GM19397 (cell line): ENCODE data around the gene ZNF662.
A peak's percentile ranks its signal among the peaks of the same experiment; 100 is the strongest.
"Not testable (repeated sequence)": the region's sequence is repeated elsewhere in the genome, so short reads cannot be mapped to it uniquely, and the experiment has no call there.

ENCODE experiments used
- ATAC-seq: cut with Tn5 transposase; IDR thresholded peaks from one replicate; pipeline ENCODE4 v1.9.1; 2021; ENCODE audit warnings: mild to moderate bottlenecking, moderate library complexity; ENCODE audit not compliant: unreplicated experiment

Gene ZNF662

DNA sequence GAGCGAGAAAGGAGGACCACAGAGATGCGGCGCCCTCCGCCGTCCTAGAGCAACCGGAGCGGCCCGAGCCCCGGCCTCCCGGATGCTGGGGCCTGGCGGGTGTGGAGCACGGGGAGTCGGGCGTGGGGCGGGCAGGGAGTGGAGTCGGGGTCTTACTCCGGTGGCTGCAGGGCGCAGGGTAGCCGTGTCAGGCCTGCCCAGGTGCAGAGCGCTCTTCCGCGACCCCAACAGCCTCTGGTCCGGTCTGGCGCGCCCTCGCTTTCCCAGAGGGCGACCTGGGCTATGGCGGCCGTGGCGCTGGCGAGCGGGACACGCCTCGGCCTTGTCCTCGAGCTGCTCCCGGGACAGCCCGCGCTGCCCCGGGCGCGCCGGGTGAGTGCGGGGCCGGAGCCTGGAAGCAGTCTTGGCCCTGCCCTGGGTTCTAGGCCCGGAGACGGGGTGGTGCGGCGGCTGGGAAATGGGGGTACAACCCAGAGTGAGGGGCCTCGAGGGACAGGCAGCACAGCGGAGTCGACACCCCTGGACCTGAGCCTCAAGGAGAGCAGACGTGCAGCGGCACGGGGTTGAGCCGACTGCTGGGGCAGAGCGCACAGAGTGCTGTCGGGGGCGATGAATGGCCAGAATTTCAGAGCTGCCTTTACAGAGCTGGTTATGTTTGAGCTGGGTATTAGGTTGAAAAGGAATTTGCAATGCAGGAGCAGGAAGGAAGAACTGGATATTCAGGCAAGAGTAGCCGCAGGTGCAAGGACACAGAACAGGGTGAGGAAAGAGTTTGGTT, at the start of gene ZNF662:
Gene ZNF662, plus strand, starts transcription at position 73 of the 778 bp plus-strand sequence. CDS start 1,973 bp downstream, outside the sequence.
- ATAC-seq, result no peak

DNA sequence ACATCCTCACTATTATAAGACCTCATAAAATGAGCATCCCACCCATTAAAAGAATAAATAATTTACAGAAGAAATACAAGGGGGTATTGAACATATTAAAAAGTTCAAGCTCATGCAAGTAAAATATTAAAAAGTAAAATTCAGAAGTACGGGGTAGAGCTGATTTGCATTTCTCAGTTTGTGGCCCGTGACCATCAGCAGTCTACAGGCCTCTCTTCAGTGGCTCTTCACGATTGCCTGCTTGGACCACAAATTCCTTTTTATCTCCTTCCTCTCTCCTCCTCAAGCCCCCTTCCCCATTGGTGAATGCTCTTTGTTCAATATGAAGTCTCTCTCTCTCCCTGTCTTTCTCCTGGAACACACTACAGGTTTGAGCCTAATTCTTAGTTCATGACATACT, 49.4 kb upstream of the ZNF662 start:
- ATAC-seq, result no peak

DNA sequence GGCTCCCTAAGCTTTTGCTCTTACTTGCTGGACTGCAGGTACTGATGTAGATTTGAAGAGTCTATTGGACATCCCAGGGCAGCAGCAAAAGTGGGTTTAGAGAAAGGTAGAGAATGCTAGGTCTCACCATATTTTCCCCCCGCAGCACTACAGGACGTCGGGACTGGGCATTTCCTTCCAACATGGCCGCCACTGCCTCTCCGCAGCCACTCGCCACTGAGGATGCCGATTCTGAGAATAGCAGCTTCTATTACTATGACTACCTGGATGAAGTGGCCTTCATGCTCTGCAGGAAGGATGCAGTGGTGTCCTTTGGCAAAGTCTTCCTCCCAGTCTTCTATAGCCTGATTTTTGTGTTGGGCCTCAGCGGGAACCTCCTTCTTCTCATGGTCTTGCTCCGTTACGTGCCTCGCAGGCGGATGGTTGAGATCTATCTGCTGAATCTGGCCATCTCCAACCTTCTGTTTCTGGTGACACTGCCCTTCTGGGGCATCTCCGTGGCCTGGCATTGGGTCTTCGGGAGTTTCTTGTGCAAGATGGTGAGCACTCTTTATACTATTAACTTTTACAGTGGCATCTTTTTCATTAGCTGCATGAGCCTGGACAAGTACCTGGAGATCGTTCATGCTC, 41.5 kb upstream of the ZNF662 start:
- ATAC-seq, result no peak

DNA sequence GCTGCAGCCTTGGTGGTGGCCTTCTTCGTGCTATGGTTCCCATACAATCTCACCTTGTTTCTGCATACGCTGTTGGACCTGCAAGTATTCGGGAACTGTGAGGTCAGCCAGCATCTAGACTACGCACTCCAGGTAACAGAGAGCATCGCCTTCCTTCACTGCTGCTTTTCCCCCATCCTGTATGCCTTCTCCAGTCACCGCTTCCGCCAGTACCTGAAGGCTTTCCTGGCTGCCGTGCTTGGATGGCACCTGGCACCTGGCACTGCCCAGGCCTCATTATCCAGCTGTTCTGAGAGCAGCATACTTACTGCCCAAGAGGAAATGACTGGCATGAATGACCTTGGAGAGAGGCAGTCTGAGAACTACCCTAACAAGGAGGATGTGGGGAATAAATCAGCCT, 40.7 kb upstream of the ZNF662 start:
- ATAC-seq, result no peak

DNA sequence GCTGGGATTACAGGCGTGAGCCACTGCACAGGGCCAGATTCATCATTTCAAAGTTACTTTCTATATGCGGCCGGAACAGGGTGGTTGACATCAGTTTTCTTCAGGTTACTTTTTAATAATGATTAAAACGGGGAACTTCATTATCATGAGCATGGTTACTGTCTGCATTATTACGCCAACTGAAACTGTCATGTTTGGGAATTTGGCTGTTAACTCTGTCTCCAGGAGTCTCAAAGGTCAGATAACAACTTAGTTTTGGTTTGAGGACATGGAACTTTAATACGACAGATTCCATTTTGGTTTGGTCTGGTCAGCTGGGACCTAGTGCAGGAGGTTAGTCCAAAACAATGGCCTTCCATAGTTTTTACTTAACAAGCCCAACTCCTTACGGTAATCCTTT, 38.8 kb upstream of the ZNF662 start:
- no peak for ATAC-seq

DNA sequence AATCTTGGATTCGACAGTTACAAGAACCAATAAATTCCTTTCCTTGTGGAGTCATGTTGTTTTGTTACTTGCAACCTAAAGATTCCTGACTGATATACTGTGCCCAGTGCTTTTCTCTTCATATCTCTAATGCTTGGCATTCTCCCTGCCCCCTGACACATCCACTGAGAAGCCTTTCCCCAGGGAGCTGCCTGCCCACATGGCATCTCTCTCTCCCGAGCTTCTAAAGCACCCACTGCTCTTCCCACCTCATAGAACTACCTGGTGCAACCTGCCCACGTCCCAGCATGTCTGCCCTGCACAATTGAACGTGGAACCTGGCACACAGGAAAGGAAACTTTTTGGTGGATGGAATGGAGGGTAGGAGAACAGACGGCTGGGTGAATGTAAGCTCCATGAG, 37.1 kb upstream of the ZNF662 start:
- ATAC-seq, result no peak

- ATAC-seq, result no peak
Observed at GRCh38 chr3:42871592-42872196, 34.2 kb upstream of the ZNF662 start.

DNA sequence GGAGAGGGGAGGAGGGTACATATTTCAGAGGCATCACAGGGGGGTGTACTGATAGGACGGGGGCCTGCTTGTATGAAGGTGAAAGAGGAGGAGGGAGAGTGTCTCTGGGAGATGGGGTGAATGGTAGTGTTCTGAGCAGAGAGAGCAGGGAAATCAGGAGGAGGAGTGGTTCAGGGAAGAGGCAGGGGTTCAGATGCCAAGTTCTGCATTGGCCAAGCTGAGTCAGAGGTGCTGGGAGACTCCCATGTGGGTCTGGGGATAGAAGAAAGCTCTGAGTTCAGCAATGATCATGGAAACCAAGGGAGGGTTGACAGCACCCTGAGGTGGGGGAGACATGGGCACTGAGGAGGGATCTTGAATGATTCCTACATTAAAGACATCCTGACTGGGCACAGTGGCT, 33.2 kb upstream of the ZNF662 start:
- no peak for ATAC-seq

DNA sequence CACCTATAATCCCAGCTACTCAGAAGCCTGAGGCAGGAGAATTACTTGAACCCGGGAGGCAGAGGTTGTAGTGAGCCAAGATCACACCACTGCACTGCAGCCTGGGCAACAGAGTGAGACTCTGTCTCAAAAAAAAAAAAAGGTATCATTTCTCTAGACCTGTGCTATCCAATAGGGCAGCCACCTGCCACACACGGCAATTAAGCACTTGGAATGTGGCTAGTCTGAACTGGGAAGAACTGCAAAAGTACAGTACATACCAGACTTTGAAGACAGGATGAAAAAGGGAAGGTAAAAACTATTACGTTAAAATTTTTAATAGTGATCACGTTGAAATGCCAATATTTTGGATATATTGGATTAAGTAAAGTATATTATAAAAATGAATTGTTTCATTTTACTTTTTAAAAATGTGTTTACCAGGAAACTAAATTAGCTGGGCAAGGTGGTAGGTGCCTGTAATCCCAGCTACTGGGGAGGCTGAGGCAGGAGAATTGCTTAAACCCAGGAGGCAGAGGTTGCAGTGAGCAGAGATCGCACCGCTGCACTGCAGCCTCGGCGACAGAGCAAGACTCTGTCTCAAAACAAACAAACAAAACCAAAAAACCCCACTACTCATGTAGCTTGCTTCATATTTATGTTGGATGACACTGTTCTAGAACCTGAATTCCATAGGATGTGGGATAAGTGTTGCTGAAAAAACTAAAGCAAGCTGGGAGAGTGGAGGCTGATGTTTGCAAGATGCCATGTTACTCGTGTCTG, 32.5 kb upstream of the ZNF662 start:
- ATAC-seq, result no peak

- no peak for ATAC-seq
Observed at GRCh38 chr3:42874749-42875148, 31.2 kb upstream of the ZNF662 start.

GRCh38 chr3:42875325-42876151, 30.4 kb upstream of the ZNF662 start, which contains the start of gene CYP8B1:
Gene CYP8B1 (minus strand): TSS chr3:42875879. CDS start chr3:42875816, 63 bp downstream.
- no peak for ATAC-seq

GRCh38 chr3:42876401-42876800, 29.5 kb upstream of the ZNF662 start:
- no peak for ATAC-seq

- no peak for ATAC-seq
Observed at GRCh38 chr3:42876940-42877720, 28.8 kb upstream of the ZNF662 start.

- no peak for ATAC-seq
Observed at GRCh38 chr3:42877881-42878280, 28.1 kb upstream of the ZNF662 start.

GRCh38 chr3:42880183-42880582, 25.8 kb upstream of the ZNF662 start:
- no peak for ATAC-seq

DNA sequence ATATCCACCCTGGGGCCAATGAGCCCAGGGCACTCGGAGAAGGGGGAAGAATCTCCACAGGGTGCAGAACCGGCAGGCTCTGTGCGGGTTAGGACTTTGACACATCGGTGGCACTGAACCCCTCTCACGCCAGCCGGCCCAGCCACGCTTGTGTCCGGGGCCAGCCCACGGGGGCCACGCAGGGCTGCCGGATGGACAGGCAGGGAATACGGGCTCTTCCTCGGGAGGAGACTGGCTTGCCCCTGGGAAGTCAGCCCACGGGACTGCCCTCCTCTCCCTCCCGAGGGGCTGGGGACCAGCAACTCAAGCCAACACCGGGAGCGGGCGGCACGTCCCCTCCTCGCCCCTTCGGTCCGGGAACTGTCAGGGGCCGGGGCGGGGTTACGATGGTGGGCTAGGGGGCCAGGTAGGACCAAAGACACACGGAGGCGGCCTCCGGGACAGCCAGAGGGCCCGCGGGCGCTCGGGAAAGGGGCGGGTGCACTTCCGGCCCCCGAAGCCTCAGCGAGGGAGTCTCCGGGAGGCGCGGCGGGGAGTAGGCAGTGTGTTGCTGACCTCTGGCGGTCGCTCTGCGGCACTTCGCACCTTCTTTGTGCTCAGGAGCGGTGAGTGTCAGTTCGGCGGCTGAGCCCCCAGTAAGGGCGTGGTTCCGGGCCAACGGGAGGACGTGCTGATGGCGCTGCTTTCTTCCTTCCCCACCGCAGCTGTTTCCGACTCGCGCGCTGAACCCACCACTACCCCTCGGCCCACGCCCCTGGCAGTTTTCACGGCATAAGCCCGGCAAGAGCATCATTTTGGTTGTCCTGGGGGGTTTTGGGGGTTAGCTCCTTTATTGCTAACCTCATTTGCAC, 25.1 kb upstream of the ZNF662 start:
- ATAC-seq, result peak; percentile 98

- not testable (repeated sequence) for ATAC-seq
Observed at GRCh38 chr3:42883251-42883930, 22.6 kb upstream of the ZNF662 start.

DNA sequence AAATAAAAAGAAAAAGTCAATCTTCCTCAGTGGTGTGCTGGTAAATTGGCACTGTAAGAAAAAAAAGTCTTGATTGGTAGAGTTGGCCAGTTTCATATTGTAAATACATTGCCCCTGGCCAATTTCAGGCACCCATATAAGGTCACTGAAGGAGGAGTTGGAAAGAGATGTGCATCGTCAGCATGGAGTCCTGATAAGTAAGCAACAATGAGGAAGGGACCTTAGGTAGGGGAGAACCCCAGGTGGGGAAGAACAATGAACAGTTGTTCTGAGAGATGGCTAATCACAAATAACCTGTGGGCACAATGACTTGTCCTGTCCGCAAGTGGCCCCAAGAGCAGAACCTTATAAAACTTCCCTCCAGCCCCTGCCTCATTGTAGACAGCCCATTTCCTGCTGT, 21.6 kb upstream of the ZNF662 start:
- no peak for ATAC-seq
